Trophoblast cell (in vitro differentiated cells and primary cell): Measurements from ENCODE around the gene MTERF4.

Source experiments
- DNase-seq, 2 donors: peaks; one replicate each; pipeline ENCODE4 v3.0.0-alpha.2; 2016
- H2AFZ ChIP-seq: 2 replicates; pipeline ENCODE4 v1.6.1; 2013; ENCODE audit warnings: low read length, moderate library complexity, mild to moderate bottlenecking; ENCODE audit not compliant: insufficient read depth, poor library complexity
- H2AK5ac ChIP-seq: 2 replicates; pipeline ENCODE4 v1.6.1; 2013; ENCODE audit warnings: mild to moderate bottlenecking, low read length
- H2BK120ac ChIP-seq: 2 replicates; pipeline ENCODE4 v1.6.1; 2013; ENCODE audit warnings: low read length, mild to moderate bottlenecking, moderate library complexity; ENCODE audit not compliant: insufficient read depth, poor library complexity
- H2BK12ac ChIP-seq: 2 replicates; pipeline ENCODE4 v1.6.1; 2013; ENCODE audit warnings: mild to moderate bottlenecking, low read length, moderate library complexity
- H2BK5ac ChIP-seq: 2 replicates; pipeline ENCODE4 v1.6.1; 2013; ENCODE audit warnings: low read length, low read depth, moderate library complexity, mild to moderate bottlenecking; ENCODE audit not compliant: poor library complexity
- H3K14ac ChIP-seq: 2 replicates; pipeline ENCODE4 v1.6.1; 2013; ENCODE audit warnings: mild to moderate bottlenecking, low read length
- H3K18ac ChIP-seq: 2 replicates; pipeline ENCODE4 v1.6.1; 2013; ENCODE audit warnings: mild to moderate bottlenecking, low read length
- H3K23ac ChIP-seq: 2 replicates; pipeline ENCODE4 v1.6.1; 2013; ENCODE audit warnings: low read length
- H3K27ac ChIP-seq: 2 replicates; pipeline ENCODE4 v1.5.1; 2013; ENCODE audit warnings: low read depth, mild to moderate bottlenecking, inconsistent platforms, low read length, moderate library complexity
- H3K27me3 ChIP-seq: 2 replicates; pipeline ENCODE4 v1.6.1; 2013; ENCODE audit warnings: inconsistent platforms, mild to moderate bottlenecking, low read length, moderate library complexity; ENCODE audit not compliant: insufficient read depth
- H3K36me3 ChIP-seq, 2 experiments: 1 replicate in 1 of 2; 2 replicates in 1 of 2; pipeline ENCODE4 v1.6.1; 2013; ENCODE audit warnings: low read length in 2 of 2, mild to moderate bottlenecking in 2 of 2, moderate library complexity in 1 of 2; ENCODE audit not compliant: insufficient read depth in 2 of 2, control insufficient read depth in 1 of 2
- H3K4ac ChIP-seq: 2 replicates; pipeline ENCODE4 v1.6.1; 2013; ENCODE audit warnings: low read depth, mild to moderate bottlenecking, low read length, moderate library complexity
- H3K4me1 ChIP-seq, 2 experiments: 1 replicate in 1 of 2; 2 replicates in 1 of 2; pipeline ENCODE4 v1.6.1; 2013; ENCODE audit warnings: low read length in 2 of 2, mild to moderate bottlenecking in 2 of 2, moderate library complexity in 1 of 2; ENCODE audit not compliant: insufficient read depth in 2 of 2, control insufficient read depth in 1 of 2
- H3K4me2 ChIP-seq: 2 replicates; pipeline ENCODE4 v1.6.1; 2013; ENCODE audit warnings: inconsistent platforms, mild to moderate bottlenecking, low read length, moderate library complexity
- H3K4me3 ChIP-seq: 2 replicates; pipeline ENCODE4 v1.5.1; 2013; ENCODE audit warnings: mild to moderate bottlenecking, low read depth, low read length, inconsistent platforms
- H3K79me1 ChIP-seq: one replicate; pipeline ENCODE4 v1.6.1; 2013; ENCODE audit warnings: low read length
- H3K79me2 ChIP-seq: 2 replicates; pipeline ENCODE4 v1.6.1; 2013; ENCODE audit warnings: low read length, mild to moderate bottlenecking; ENCODE audit not compliant: control insufficient read depth, insufficient read depth, poor library complexity
- H3K9ac ChIP-seq: 2 replicates; pipeline ENCODE4 v1.6.1; 2013; ENCODE audit warnings: mild to moderate bottlenecking, low read length
- H3K9me3 ChIP-seq: 2 replicates; pipeline ENCODE4 v1.6.1; 2013; ENCODE audit warnings: low read depth, mild to moderate bottlenecking, control low read depth, inconsistent platforms, low read length; ENCODE audit not compliant: insufficient read depth
- H4K12ac ChIP-seq: 2 replicates; pipeline ENCODE4 v1.6.1; 2013; ENCODE audit warnings: low read depth, mild to moderate bottlenecking, low read length, moderate library complexity
- H4K8ac ChIP-seq: 2 replicates; pipeline ENCODE4 v1.6.1; 2013; ENCODE audit warnings: low read depth, mild to moderate bottlenecking, low read length, moderate library complexity
- H4K91ac ChIP-seq: one replicate; pipeline ENCODE4 v1.6.1; 2013; ENCODE audit warnings: low read depth, mild to moderate bottlenecking, low read length, moderate library complexity
- WGBS: extraction: QIAGEN DNeasy Blood & Tissue Kit; methylation state at CpG from one replicate; pipeline ENCODE4 v1.1.7; 2013; ENCODE audit warnings: missing lambda C conversion rate; ENCODE audit not compliant: insufficient read length, insufficient coverage; ENCODE audit errors: extremely low coverage; 5-methylcytosine and 5-hydroxymethylcytosine counted together

The MTERF4 gene

DNA sequence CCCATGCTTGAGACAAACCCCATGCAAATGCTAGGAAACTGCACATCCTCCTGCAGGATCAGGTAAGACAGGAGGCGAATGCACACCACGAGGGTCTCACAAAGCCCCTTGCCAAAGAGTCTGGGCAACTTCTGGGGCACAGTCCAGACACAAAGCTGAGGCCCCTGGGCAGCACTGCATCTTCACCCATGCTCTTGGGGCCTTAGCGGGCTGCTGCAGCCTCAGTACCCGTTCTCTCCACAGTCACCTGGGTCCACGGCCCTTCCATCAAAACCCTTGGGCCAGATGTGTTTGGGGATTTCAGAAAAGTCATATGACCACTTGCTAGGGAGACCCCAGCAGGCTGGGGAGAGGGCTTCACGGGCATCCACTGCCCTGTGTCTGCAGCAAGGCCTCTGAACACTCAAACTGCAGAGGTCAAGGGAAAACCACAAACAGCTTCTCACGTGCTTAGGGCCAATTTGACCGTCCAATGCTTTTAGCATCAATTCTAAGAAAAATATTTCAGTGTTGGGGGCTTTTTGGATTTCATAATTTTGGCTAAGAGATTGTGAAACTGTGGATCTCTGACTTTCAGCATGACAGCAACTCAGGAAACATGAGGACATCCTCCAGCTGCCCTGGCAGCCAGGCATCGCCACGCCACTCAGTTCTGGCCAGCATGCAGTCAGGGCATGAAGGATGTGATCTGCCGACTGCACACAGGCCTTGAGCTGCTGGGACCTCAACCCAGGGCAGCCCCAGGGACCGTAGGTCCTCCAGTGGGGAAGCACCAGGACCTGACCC, 27.2 kb upstream of the MTERF4 start:
- peaks cover 24 to 34% of the 10 kb centered on the region in 2 experiments for H3K36me3 ChIP-seq
- no peak overlapping the region for H3K4me2 ChIP-seq
- H3K9me3 ChIP-seq: no peaks in the 10 kb centered on the region
- no peaks in the 10 kb centered on the region for H3K79me2 ChIP-seq
- H2AFZ ChIP-seq: no peak overlapping the region
- no peak overlapping the region for H4K12ac ChIP-seq
- no peaks in the 10 kb centered on the region for H3K4me1 ChIP-seq
- H2BK120ac ChIP-seq: no peak overlapping the region
- DNase-seq: no peak
- H3K23ac ChIP-seq: no peak overlapping the region
- H3K4ac ChIP-seq: no peak overlapping the region
- no CpG with 5 or more reads among the region's 12 CpGs for WGBS
- no peak overlapping the region for H3K18ac ChIP-seq
- no peak overlapping the region for H4K91ac ChIP-seq
- H2BK5ac ChIP-seq: no peak overlapping the region
- H3K27me3 ChIP-seq: no peaks in the 10 kb centered on the region
- H2AK5ac ChIP-seq: no peak overlapping the region
- no peak overlapping the region for H3K4me3 ChIP-seq
- no peak overlapping the region for H3K9ac ChIP-seq
- no peak overlapping the region for H2BK12ac ChIP-seq
- H3K27ac ChIP-seq: no peak overlapping the region
- no peak overlapping the region for H4K8ac ChIP-seq
- no peaks in the 10 kb centered on the region for H3K79me1 ChIP-seq
- H3K14ac ChIP-seq: no peak overlapping the region

DNA sequence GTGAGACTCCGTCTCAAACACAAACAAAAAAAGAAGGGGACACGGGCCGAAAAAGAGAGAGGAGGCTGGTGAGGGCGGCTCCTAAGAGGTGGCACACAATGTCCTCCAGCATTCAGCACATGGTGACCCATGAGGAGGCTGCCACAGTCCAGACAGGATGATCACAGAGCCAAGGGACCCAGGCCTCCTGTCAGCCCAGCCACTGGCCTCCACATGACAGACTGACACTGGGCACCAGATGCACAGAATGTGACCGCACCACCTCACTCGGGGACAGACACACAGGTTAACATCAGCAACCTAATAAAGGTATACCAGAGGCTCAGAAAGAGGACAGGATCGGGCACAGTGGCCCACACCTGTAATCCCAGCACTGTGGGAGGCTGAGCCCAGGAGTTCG, 26.2 kb upstream of the MTERF4 start:
- no peaks in the 10 kb centered on the region for H3K79me1 ChIP-seq
- H3K23ac ChIP-seq: no peak overlapping the region
- no peak overlapping the region for H3K18ac ChIP-seq
- H2AFZ ChIP-seq: no peak overlapping the region
- no peak overlapping the region for H3K27ac ChIP-seq
- no peak overlapping the region for H3K4ac ChIP-seq
- no peak overlapping the region for H2BK5ac ChIP-seq
- H4K12ac ChIP-seq: no peak overlapping the region
- H3K4me1 ChIP-seq: no peaks in the 10 kb centered on the region
- H3K27me3 ChIP-seq: no peaks in the 10 kb centered on the region
- no CpG with 5 or more reads among the region's 8 CpGs for WGBS
- no peaks in the 10 kb centered on the region for H3K9me3 ChIP-seq
- peaks cover 26 to 30% of the 10 kb centered on the region in 2 experiments for H3K36me3 ChIP-seq
- H3K4me3 ChIP-seq: no peak overlapping the region
- no peak overlapping the region for H3K4me2 ChIP-seq
- H2BK120ac ChIP-seq: no peak overlapping the region
- no peak overlapping the region for H3K9ac ChIP-seq
- no peak overlapping the region for H4K8ac ChIP-seq
- DNase-seq: no peak
- no peak overlapping the region for H4K91ac ChIP-seq
- H2AK5ac ChIP-seq: no peak overlapping the region
- H2BK12ac ChIP-seq: no peak overlapping the region
- no peak overlapping the region for H3K14ac ChIP-seq
- no peaks in the 10 kb centered on the region for H3K79me2 ChIP-seq

DNA sequence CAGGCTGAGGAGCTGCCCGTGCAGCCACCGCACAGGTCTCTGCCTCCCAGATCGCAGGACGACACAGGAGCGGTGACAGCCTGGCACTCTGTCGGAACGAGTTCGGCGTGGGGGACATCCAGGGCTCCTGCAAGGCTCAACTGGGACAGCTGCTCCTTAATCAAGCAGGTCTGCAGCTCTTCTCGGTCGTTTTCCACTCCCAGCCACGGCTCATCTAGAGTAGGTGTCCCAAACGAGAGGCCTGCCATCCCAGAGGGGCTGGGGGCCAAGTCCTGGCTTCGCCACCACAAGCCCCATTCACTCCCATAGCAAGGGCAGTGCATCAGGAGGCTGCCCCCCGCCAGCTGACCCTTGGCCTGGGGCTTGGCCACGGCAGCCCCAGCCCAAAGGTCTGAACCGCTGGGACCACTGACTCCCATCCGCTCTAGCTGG, 24.7 kb upstream of the MTERF4 start:
- Histone ChIP-seq H3K27me3 (no peaks in the 10 kb centered on the region), H3K23ac (no peak overlapping the region), H3K9ac (no peak overlapping the region), H3K79me1 (no peaks in the 10 kb centered on the region), H2BK5ac (no peak overlapping the region), H3K4me1 (no peaks in the 10 kb centered on the region), H4K91ac (no peak overlapping the region), H3K4me3 (no peak overlapping the region), H3K27ac (no peak overlapping the region), H2AK5ac (no peak overlapping the region), H3K4ac (no peak overlapping the region), H3K18ac (no peak overlapping the region), H4K12ac (no peak overlapping the region), H3K14ac (no peak overlapping the region), H3K9me3 (no peaks in the 10 kb centered on the region), H3K79me2 (no peaks in the 10 kb centered on the region), H2AFZ (no peak overlapping the region), H2BK120ac (no peak overlapping the region), H2BK12ac (no peak overlapping the region), H3K4me2 (no peak overlapping the region), H3K36me3 (peaks cover 28 to 31% of the 10 kb centered on the region in 2 experiments), H4K8ac (no peak overlapping the region)
- WGBS: no CpG with 5 or more reads among the region's 18 CpGs
- no peak for DNase-seq

DNA sequence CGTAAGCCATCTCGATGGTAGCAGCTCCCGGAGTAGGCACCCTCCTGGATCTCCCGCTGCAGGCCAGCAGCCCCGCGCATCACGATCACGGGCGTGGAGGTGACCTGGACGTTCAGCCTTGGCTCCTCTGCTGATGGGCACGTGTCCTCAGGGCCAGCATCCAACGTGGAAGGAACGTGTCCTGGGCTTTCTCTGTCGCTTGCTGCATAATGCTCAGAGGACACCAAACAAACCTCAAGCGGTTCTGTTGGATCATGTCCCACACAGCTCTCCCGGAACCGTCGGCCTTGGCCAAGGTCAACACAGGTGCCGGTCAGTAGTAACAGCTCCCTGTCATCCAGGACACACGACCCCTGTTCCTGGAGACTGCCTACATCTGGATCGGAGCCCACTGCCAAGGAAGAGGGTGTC, 24.1 kb upstream of the MTERF4 start:
- no CpG with 5 or more reads among the region's 21 CpGs for WGBS
- Histone ChIP-seq H3K79me1 (no peaks in the 10 kb centered on the region), H3K9ac (no peak overlapping the region)

More for the DNA sequence above, 24.1 kb upstream of the MTERF4 start:
- Histone ChIP-seq H4K91ac (no peak overlapping the region), H3K4ac (no peak overlapping the region), H2AFZ (no peak overlapping the region), H2BK12ac (no peak overlapping the region), H3K18ac (no peak overlapping the region), H3K9me3 (no peaks in the 10 kb centered on the region), H3K79me2 (no peaks in the 10 kb centered on the region), H3K36me3 (peaks cover 25 to 31% of the 10 kb centered on the region in 2 experiments), H4K8ac (no peak overlapping the region), H2AK5ac (no peak overlapping the region), H3K4me2 (no peak overlapping the region), H3K23ac (no peak overlapping the region), H3K14ac (no peak overlapping the region), H2BK5ac (no peak overlapping the region), H4K12ac (no peak overlapping the region), H3K4me1 (no peaks in the 10 kb centered on the region), H3K4me3 (no peak overlapping the region), H3K27ac (no peak overlapping the region), H3K27me3 (no peaks in the 10 kb centered on the region), H2BK120ac (no peak overlapping the region)
- no peak for DNase-seq
